Hematopoietic multipotent progenitor cell treated with erythropoietin and hydrocortisone succinate and interleukin-3 and kit ligand, for 4 days (in vitro differentiated cells): ENCODE measurements around the gene RNF113A.
"Not testable (repeated sequence)": the region's sequence is repeated elsewhere in the genome, so short reads cannot be mapped to it uniquely, and the experiment has no call there.

Experiments used
- DNase-seq: peaks from one replicate; pipeline ENCODE4 v3.0.0-alpha.2; 2015

RNF113A gene

GRCh38 chrX:119871599-119872395 lies at the start of gene RNF113A, which contains the start of gene NDUFA1:
Gene RNF113A (minus strand): TSS chrX:119871733. CDS start chrX:119871613, 120 bp downstream.
Gene NDUFA1 (plus strand): TSS chrX:119871832. CDS start chrX:119871912, 80 bp downstream.
- peak; percentile 95 for DNase-seq

- DNase-seq: no peak
Measured at GRCh38 chrX:119919835-119920585, 48.5 kb upstream of the RNF113A start.

- DNase-seq: no peak
Measured at GRCh38 chrX:119917877-119918276, 46.3 kb upstream of the RNF113A start.

GRCh38 chrX:119916310-119916709 lies 44.8 kb upstream of the RNF113A start:
- no peak for DNase-seq

GRCh38 chrX:119900976-119901375 lies 29.4 kb upstream of the RNF113A start:
- peak; percentile 18 for DNase-seq

GRCh38 chrX:119899125-119899524 lies 27.6 kb upstream of the RNF113A start:
- DNase-seq: peak; percentile 31

GRCh38 chrX:119895843-119896326 lies 24.4 kb upstream of the RNF113A start, which contains the start of gene AKAP14:
Gene AKAP14 (plus strand): TSS chrX:119895893. CDS start chrX:119903224, 7,331 bp downstream.
- no peak for DNase-seq

GRCh38 chrX:119891961-119892692 lies 20.6 kb upstream of the RNF113A start:
- not testable (repeated sequence) for DNase-seq

- DNase-seq: not testable (repeated sequence)
Measured at GRCh38 chrX:119890626-119891025, 19.1 kb upstream of the RNF113A start.

GRCh38 chrX:119887721-119888425 lies 16.3 kb upstream of the RNF113A start:
- peak; percentile 81 for DNase-seq

- DNase-seq: peak; percentile 25
Measured at GRCh38 chrX:119885554-119886428, 14.3 kb upstream of the RNF113A start.

GRCh38 chrX:119880552-119881437 lies 9.3 kb upstream of the RNF113A start:
- peak; percentile 76 for DNase-seq

GRCh38 chrX:119880076-119880475 lies 8.5 kb upstream of the RNF113A start:
- no peak for DNase-seq

- no peak for DNase-seq
Measured at GRCh38 chrX:119878740-119879139, 7.2 kb upstream of the RNF113A start.

- no peak for DNase-seq
Measured at GRCh38 chrX:119871245-119871598, 311 bp downstream of the RNF113A start.

GRCh38 chrX:119870626-119871131 lies 854 bp downstream of the RNF113A start:
- DNase-seq: peak; percentile 49

- no peak for DNase-seq
Measured at GRCh38 chrX:119853444-119853843, 18.1 kb downstream of the RNF113A start.

GRCh38 chrX:119852382-119853353 lies 18.9 kb downstream of the RNF113A start, which contains the start of gene UPF3B:
Gene UPF3B (minus strand): TSS chrX:119852963. CDS start chrX:119852928, 35 bp downstream.
- peak; percentile 99 for DNase-seq

- DNase-seq: no peak
Measured at GRCh38 chrX:119833905-119834304, 37.6 kb downstream of the RNF113A start.
